ENCODE results near the gene BCAS3. TPM values are rescaled to one million over a fixed set of nuclear protein-coding genes. Genes with fewer than 3 reads are reported as not detected.

Gene BCAS3
- total RNA-seq, 1 donor from 2014 or later: 15.2 TPM

DNA sequence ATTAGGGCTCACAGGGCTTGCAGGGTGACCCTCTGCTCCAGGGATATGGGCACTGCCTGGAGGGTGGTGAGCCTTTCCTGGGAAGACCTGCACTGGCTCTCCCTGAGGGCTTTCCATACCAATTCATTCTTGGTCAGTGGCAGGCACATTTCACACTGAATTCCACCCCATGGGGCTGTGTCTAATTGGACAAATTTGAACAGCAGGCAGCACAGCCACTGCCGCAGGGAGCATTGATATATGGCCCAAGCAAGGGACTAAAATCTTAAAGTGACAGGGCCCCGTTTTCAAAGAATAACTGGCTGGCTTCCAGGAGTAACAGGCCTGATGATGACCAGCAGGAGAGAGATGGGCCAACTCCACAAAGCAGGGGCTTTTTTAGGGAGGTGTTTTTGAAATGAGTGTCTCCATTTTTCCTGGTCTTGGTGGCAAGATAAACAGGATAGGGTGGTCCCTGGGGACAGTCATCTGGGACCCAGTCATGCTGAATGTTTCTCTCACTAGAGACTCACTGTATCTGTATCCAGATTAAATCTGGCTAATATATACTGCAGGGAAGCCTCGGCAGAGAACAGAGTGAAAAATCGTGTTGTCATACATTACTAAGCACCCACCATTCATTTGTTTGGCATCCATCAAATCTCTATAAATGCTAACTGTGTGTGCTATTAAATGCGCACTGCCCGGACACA, 647.9 kb downstream of the BCAS3 start:
- TF ChIP-seq, protein P1, sequence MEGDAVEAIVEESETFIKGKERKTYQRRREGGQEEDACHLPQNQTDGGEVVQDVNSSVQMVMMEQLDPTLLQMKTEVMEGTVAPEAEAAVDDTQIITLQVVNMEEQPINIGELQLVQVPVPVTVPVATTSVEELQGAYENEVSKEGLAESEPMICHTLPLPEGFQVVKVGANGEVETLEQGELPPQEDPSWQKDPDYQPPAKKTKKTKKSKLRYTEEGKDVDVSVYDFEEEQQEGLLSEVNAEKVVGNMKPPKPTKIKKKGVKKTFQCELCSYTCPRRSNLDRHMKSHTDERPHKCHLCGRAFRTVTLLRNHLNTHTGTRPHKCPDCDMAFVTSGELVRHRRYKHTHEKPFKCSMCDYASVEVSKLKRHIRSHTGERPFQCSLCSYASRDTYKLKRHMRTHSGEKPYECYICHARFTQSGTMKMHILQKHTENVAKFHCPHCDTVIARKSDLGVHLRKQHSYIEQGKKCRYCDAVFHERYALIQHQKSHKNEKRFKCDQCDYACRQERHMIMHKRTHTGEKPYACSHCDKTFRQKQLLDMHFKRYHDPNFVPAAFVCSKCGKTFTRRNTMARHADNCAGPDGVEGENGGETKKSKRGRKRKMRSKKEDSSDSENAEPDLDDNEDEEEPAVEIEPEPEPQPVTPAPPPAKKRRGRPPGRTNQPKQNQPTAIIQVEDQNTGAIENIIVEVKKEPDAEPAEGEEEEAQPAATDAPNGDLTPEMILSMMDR (conservative IDR thresholded peaks at IDR 0.05; ENCODE audit: low read depth, low read length): no peak
- H3K4me3 ChIP-seq (ENCODE audit: low read depth, low read length): no peak overlapping the region
- no peak for DNase-seq (ENCODE audit: low read depth)

DNA sequence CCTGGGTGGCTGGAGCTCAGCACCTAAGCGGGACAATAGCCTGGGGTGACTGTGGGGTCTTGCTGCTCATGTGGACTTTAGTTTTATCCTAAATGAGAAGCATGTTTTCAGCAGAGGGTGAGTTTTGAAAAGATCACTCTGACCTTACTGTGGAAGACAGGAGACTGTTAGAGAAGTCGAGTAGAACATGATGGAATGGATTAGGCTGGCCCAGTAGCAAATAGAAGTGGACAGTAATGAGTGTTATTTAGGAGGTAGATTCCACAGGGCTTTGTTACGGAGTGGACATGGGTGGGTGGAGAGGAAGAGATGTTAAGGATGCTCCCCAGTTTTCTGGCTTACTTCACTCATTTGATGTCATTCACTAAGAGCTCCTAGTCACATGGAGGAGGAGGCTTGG, 648.7 kb downstream of the BCAS3 start:
- no peak for DNase-seq (ENCODE audit: low read depth)
- H3K4me3 ChIP-seq (ENCODE audit: low read depth, low read length): no peak overlapping the region
- TF ChIP-seq, protein P1 (conservative IDR thresholded peaks at IDR 0.05; ENCODE audit: low read depth, low read length): no peak

DNA sequence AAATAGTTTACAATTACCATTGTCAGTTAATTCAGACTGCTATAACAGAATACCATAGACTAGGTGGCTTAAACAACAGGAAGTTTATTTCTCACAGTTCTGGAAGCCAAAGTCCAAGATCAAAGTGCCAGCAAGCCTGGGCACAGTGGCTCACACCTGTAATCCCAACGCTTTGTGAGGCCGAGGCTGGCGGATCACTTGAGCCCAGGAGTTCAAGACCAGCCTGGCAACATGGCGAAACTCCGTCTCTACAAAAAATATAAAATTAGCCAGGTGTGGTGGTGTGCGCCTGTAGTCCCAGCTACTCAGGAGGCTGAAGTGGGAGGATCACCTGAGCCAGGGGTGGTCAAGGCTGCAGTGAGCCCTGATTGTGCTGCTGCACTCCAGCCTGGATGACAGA, 650.7 kb downstream of the BCAS3 start:
- TF ChIP-seq, protein P1 (conservative IDR thresholded peaks at IDR 0.05; ENCODE audit: low read depth, low read length): no peak
- no peak overlapping the region for H3K4me3 ChIP-seq (ENCODE audit: low read depth, low read length)
- no peak for DNase-seq (ENCODE audit: low read depth)

DNA sequence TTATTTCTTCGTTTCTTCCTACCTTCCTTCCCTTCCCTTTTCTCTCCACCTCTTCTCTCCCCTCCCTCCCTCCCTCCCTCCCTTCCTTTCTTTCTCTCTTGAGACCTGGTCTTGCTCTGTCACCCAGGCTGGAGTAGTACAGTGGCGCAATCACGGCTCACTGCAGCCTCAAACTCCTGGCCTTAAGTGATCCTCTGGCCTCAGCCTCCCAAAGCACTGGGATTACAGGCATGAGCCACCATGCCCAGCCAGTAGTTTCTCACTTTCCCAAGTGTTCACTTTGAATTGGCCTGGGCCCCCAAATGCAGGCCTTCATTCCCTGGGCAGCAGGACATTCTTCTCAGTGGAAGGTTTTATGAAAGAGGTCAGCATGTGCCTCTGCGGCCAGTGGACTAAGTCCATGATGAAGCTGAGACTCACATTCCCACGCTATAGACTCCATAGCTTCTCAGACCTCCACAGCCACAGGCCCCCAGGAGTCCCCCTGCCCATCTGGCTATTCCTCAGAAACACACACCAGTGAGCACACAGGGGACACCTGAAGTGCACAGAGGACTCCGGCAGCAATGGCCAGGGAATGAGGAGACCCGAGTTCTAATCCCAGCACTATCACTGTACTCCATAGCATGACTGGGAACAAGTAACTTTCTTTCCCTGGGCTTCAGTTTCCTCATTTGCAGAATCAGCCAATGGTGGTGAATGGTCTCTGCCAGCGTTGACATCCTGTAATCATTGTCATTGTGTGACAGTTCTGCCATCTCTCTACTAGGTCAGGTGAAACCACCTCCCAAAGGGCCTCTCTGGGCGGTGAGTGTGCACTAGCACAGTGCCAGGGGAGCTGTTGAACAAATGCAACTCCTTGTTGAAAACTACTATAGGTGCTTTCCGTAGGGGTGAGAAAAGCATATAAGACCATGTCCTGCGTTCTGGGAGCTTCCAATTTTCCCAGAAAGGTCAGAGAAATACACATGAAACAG, 652.8 kb downstream of the BCAS3 start:
- DNase-seq (ENCODE audit: low read depth): no peak

DNA sequence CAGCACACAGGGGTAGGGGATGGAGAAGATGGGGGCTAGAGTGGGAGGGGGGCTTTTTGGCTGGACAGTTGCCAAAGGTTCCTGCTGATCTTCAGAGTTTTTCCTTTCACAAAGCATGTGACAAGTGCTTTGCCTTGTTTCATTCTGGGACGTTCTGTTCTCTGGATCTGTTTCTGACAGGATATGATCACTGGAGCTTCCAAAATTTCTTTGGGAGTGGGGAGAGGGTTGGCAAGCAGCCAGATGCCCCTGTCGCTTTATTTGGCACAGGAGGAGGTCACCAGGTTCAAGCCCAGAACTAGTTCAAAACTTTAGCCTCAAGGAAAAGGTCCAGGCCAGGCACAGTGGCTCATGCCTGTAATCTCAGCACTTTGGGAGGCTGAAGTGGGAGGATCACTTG, 653.5 kb downstream of the BCAS3 start:
- no peak overlapping the region for H3K4me3 ChIP-seq (ENCODE audit: low read depth, low read length)
- no peak for DNase-seq (ENCODE audit: low read depth)
- TF ChIP-seq, protein P1 (conservative IDR thresholded peaks at IDR 0.05; ENCODE audit: low read depth, low read length): no peak

More for the DNA sequence above, 652.8 kb downstream of the BCAS3 start:
- no peak overlapping the region for H3K4me3 ChIP-seq (ENCODE audit: low read depth, low read length)
- TF ChIP-seq, protein P1 (conservative IDR thresholded peaks at IDR 0.05; ENCODE audit: low read depth, low read length): no peak

DNA sequence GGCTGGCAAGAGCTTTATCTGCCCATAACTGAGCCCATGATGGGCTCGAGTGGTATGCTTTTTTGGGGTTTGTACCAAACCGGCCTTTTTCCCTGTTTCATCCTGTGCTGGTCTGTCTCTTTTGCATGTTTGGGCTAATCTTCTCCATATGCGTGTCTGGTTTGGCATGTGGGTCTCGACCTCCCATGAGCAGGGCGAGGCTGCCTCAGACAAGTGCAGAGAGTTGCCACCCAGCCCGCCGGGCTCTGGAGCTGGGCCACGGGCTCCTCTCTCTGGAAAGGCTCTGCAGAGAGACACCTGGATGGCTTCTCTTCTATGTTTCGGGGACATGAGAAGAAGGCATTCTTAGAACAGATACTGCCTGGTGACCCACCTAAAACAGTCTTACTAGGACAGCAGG, 654.2 kb downstream of the BCAS3 start:
- TF ChIP-seq, protein P1 (conservative IDR thresholded peaks at IDR 0.05; ENCODE audit: low read depth, low read length): no peak
- DNase-seq (ENCODE audit: low read depth): no peak
- H3K4me3 ChIP-seq (ENCODE audit: low read depth, low read length): no peak overlapping the region
